GM18511 (cell line): ENCODE data around the gene PRPF6.
"Not testable (repeated sequence)": the region's sequence is repeated elsewhere in the genome, so short reads cannot be mapped to it uniquely, and the experiment has no call there.

Source experiments
- ATAC-seq: cut with Tn5 transposase; IDR thresholded peaks from one replicate; pipeline ENCODE4 v1.9.1; 2021; ENCODE audit warnings: mild to moderate bottlenecking, moderate library complexity; ENCODE audit not compliant: unreplicated experiment

The PRPF6 gene

GRCh38 chr20:63960654-63961621 lies 20.0 kb upstream of the PRPF6 start:
- not testable (repeated sequence) for ATAC-seq

GRCh38 chr20:63961664-63962425 lies 19.1 kb upstream of the PRPF6 start:
- no peak for ATAC-seq

- ATAC-seq: no peak
Measured at GRCh38 chr20:63962426-63963347, 18.2 kb upstream of the PRPF6 start.

GRCh38 chr20:63963348-63963741 lies 17.6 kb upstream of the PRPF6 start:
- no peak for ATAC-seq

- ATAC-seq: no peak
Measured at GRCh38 chr20:63963784-63964301, 17.1 kb upstream of the PRPF6 start.

- ATAC-seq: no peak
Measured at GRCh38 chr20:63964412-63964811, 16.5 kb upstream of the PRPF6 start.

- ATAC-seq: no peak
Measured at GRCh38 chr20:63966172-63966943, 14.6 kb upstream of the PRPF6 start.

GRCh38 chr20:63966944-63967322 lies 14.0 kb upstream of the PRPF6 start:
- ATAC-seq: no peak

GRCh38 chr20:63967330-63968135 lies 13.4 kb upstream of the PRPF6 start:
- no peak for ATAC-seq

GRCh38 chr20:63968136-63968927 lies 12.6 kb upstream of the PRPF6 start:
- ATAC-seq: no peak

GRCh38 chr20:63968928-63969760 lies 11.8 kb upstream of the PRPF6 start:
- peak; percentile 13 for ATAC-seq

- peak; percentile 53 for ATAC-seq
Measured at GRCh38 chr20:63969838-63970713, 10.9 kb upstream of the PRPF6 start, which contains the start of gene ZNF512B. TSS of gene ZNF512B (minus strand) at chr20:63969930. CDS start at chr20:63967950, 1,980 bp downstream.

- no peak for ATAC-seq
Measured at GRCh38 chr20:63970714-63971431, 10.1 kb upstream of the PRPF6 start.

GRCh38 chr20:63971960-63972311 lies 9.0 kb upstream of the PRPF6 start:
- not testable (repeated sequence) for ATAC-seq

- no peak for ATAC-seq
Measured at GRCh38 chr20:63972312-63973159, 8.4 kb upstream of the PRPF6 start.
